ENCODE measurements around the gene NDUFB10.

Gene NDUFB10

GRCh38 chr16:1980770-1981087 lies 21.4 kb downstream of the NDUFB10 start:
- DNase-seq (ENCODE audit: low read depth, low spot score): no peak
- TF ChIP-seq ZNF274 (IDR thresholded peaks at IDR 0.05; ENCODE audit: low read depth, low read length) (no peak), YY1 (IDR thresholded peaks at IDR 0.05; ENCODE audit: insufficient read depth, insufficient read length) (no peak), SUZ12 (IDR thresholded peaks at IDR 0.05; ENCODE audit: extremely low read depth, insufficient read depth, insufficient read length) (no peak)

GRCh38 chr16:1981398-1981836 lies 22.1 kb downstream of the NDUFB10 start, which contains the start of gene NOXO1:
NOXO1 (minus strand) TSS chr16:1981469; CDS start chr16:1981179, 290 bp downstream.
- Histone ChIP-seq H3K4me1 (ENCODE audit: insufficient read depth, insufficient read length) (peaks cover 29% of the 10 kb centered on the region), H3K36me3 (ENCODE audit: insufficient read depth, insufficient read length, low read length) (peaks cover 56% of the 10 kb centered on the region), H3K9me3 (ENCODE audit: insufficient read depth, low read length) (no peaks in the 10 kb centered on the region), H3K4me3 (ENCODE audit: insufficient read length, low read depth) (no peak within 1 kb of the TSS), H3K9ac (ENCODE audit: insufficient read length, low read depth) (peak within 1 kb of the TSS; percentile 61), H3K27me3 (ENCODE audit: insufficient read depth, insufficient read length) (no peaks in the 10 kb centered on the region)
- TF ChIP-seq ZNF274 (IDR thresholded peaks at IDR 0.05; ENCODE audit: low read depth, low read length): no peak
- no peak for TF ChIP-seq YY1 (IDR thresholded peaks at IDR 0.05; ENCODE audit: insufficient read depth, insufficient read length)
- no peak for TF ChIP-seq SUZ12 (IDR thresholded peaks at IDR 0.05; ENCODE audit: extremely low read depth, insufficient read depth, insufficient read length)
- DNase-seq (ENCODE audit: low read depth, low spot score): no peak

More at GRCh38 chr16:1980770-1981087, 21.4 kb downstream of the NDUFB10 start:
- H3K36me3 ChIP-seq (ENCODE audit: insufficient read depth, insufficient read length, low read length): peaks cover 56% of the 10 kb centered on the region
- no peak overlapping the region for H3K9ac ChIP-seq (ENCODE audit: insufficient read length, low read depth)
- H3K27me3 ChIP-seq (ENCODE audit: insufficient read depth, insufficient read length): no peaks in the 10 kb centered on the region
- H3K4me1 ChIP-seq (ENCODE audit: insufficient read depth, insufficient read length): peaks cover 22% of the 10 kb centered on the region
- no peaks in the 10 kb centered on the region for H3K9me3 ChIP-seq (ENCODE audit: insufficient read depth, low read length)
- no peak overlapping the region for H3K4me3 ChIP-seq (ENCODE audit: insufficient read length, low read depth)

- no peak for DNase-seq (ENCODE audit: low read depth, low spot score)
- H3K27me3 ChIP-seq (ENCODE audit: insufficient read depth, insufficient read length): no peaks in the 10 kb centered on the region
- no peak for TF ChIP-seq ZNF274 (IDR thresholded peaks at IDR 0.05; ENCODE audit: low read depth, low read length)
- TF ChIP-seq YY1 (IDR thresholded peaks at IDR 0.05; ENCODE audit: insufficient read depth, insufficient read length): no peak
- TF ChIP-seq SUZ12 (IDR thresholded peaks at IDR 0.05; ENCODE audit: extremely low read depth, insufficient read depth, insufficient read length): no peak
These were observed 22.7 kb downstream of the NDUFB10 start for GRCh38 chr16:1982013-1982433.

GRCh38 chr16:1982991-1983543 lies 23.7 kb downstream of the NDUFB10 start:
- H3K9ac ChIP-seq (ENCODE audit: insufficient read length, low read depth): peak overlapping the region; percentile 88
- H3K4me3 ChIP-seq (ENCODE audit: insufficient read length, low read depth): peak overlapping the region; percentile 62
- no peaks in the 10 kb centered on the region for H3K27me3 ChIP-seq (ENCODE audit: insufficient read depth, insufficient read length)
- no peak for TF ChIP-seq SUZ12 (IDR thresholded peaks at IDR 0.05; ENCODE audit: extremely low read depth, insufficient read depth, insufficient read length)
- peaks cover 33% of the 10 kb centered on the region for H3K4me1 ChIP-seq (ENCODE audit: insufficient read depth, insufficient read length)
- peaks cover 53% of the 10 kb centered on the region for H3K36me3 ChIP-seq (ENCODE audit: insufficient read depth, insufficient read length, low read length)
- DNase-seq (ENCODE audit: low read depth, low spot score): no peak
- no peaks in the 10 kb centered on the region for H3K9me3 ChIP-seq (ENCODE audit: insufficient read depth, low read length)

More at GRCh38 chr16:1982013-1982433, 22.7 kb downstream of the NDUFB10 start:
- Histone ChIP-seq H3K9ac (ENCODE audit: insufficient read length, low read depth) (peak overlapping the region; percentile 61), H3K4me3 (ENCODE audit: insufficient read length, low read depth) (no peak overlapping the region), H3K9me3 (ENCODE audit: insufficient read depth, low read length) (no peaks in the 10 kb centered on the region), H3K4me1 (ENCODE audit: insufficient read depth, insufficient read length) (peaks cover 32% of the 10 kb centered on the region), H3K36me3 (ENCODE audit: insufficient read depth, insufficient read length, low read length) (peaks cover 56% of the 10 kb centered on the region)

- TF ChIP-seq YY1 (IDR thresholded peaks at IDR 0.05; ENCODE audit: insufficient read depth, insufficient read length) (peak; percentile 90), SUZ12 (IDR thresholded peaks at IDR 0.05; ENCODE audit: extremely low read depth, insufficient read depth, insufficient read length) (no peak)
- H3K9ac ChIP-seq (ENCODE audit: insufficient read length, low read depth): peak within 1 kb of the TSS; percentile 97
- H3K4me1 ChIP-seq (ENCODE audit: insufficient read depth, insufficient read length): peaks cover 33% of the 10 kb centered on the region
- peak within 1 kb of the TSS; percentile 89 for H3K4me3 ChIP-seq (ENCODE audit: insufficient read length, low read depth)
- H3K27me3 ChIP-seq (ENCODE audit: insufficient read depth, insufficient read length): peaks cover 3% of the 10 kb centered on the region
- H3K36me3 ChIP-seq (ENCODE audit: insufficient read depth, insufficient read length, low read length): peaks cover 47% of the 10 kb centered on the region
- peak; percentile 92 for DNase-seq (ENCODE audit: low read depth, low spot score)
- H3K9me3 ChIP-seq (ENCODE audit: insufficient read depth, low read length): no peaks in the 10 kb centered on the region
These were observed 24.4 kb downstream of the NDUFB10 start, which contains the start of gene GFER for GRCh38 chr16:1983544-1984346. GFER (plus strand) TSS chr16:1984193; CDS start chr16:1984219, 26 bp downstream.

- H3K9me3 ChIP-seq (ENCODE audit: insufficient read depth, low read length): no peaks in the 10 kb centered on the region
- H3K9ac ChIP-seq (ENCODE audit: insufficient read length, low read depth): peak overlapping the region; percentile 97
- peaks cover 11% of the 10 kb centered on the region for H3K27me3 ChIP-seq (ENCODE audit: insufficient read depth, insufficient read length)
- peak overlapping the region; percentile 89 for H3K4me3 ChIP-seq (ENCODE audit: insufficient read length, low read depth)
- H3K36me3 ChIP-seq (ENCODE audit: insufficient read depth, insufficient read length, low read length): peaks cover 39% of the 10 kb centered on the region
- TF ChIP-seq SUZ12 (IDR thresholded peaks at IDR 0.05; ENCODE audit: extremely low read depth, insufficient read depth, insufficient read length): no peak
- TF ChIP-seq YY1 (IDR thresholded peaks at IDR 0.05; ENCODE audit: insufficient read depth, insufficient read length): no peak
- no peak for TF ChIP-seq ZNF274 (IDR thresholded peaks at IDR 0.05; ENCODE audit: low read depth, low read length)
- H3K4me1 ChIP-seq (ENCODE audit: insufficient read depth, insufficient read length): peaks cover 38% of the 10 kb centered on the region
- DNase-seq (ENCODE audit: low read depth, low spot score): no peak
These were observed 25.2 kb downstream of the NDUFB10 start for GRCh38 chr16:1984347-1985225.

Data from NT2/D1 (cell line).